GM19395 (cell line): ENCODE results near the gene KRT14.
"Not testable (repeated sequence)": the region's sequence is repeated elsewhere in the genome, so short reads cannot be mapped to it uniquely, and the experiment has no call there.

Experiments used
- ATAC-seq: cut with Tn5 transposase; IDR thresholded peaks from one replicate; pipeline ENCODE4 v1.9.1; 2021; ENCODE audit warnings: mild to moderate bottlenecking, moderate library complexity; ENCODE audit not compliant: unreplicated experiment

The KRT14 gene

GRCh38 chr17:41586863-41587495 is at the start of gene KRT14:
Gene KRT14, minus strand, starts transcription at chr17:41586895. Its CDS starts 61 bp downstream, at chr17:41586834.
- ATAC-seq: no peak

DNA sequence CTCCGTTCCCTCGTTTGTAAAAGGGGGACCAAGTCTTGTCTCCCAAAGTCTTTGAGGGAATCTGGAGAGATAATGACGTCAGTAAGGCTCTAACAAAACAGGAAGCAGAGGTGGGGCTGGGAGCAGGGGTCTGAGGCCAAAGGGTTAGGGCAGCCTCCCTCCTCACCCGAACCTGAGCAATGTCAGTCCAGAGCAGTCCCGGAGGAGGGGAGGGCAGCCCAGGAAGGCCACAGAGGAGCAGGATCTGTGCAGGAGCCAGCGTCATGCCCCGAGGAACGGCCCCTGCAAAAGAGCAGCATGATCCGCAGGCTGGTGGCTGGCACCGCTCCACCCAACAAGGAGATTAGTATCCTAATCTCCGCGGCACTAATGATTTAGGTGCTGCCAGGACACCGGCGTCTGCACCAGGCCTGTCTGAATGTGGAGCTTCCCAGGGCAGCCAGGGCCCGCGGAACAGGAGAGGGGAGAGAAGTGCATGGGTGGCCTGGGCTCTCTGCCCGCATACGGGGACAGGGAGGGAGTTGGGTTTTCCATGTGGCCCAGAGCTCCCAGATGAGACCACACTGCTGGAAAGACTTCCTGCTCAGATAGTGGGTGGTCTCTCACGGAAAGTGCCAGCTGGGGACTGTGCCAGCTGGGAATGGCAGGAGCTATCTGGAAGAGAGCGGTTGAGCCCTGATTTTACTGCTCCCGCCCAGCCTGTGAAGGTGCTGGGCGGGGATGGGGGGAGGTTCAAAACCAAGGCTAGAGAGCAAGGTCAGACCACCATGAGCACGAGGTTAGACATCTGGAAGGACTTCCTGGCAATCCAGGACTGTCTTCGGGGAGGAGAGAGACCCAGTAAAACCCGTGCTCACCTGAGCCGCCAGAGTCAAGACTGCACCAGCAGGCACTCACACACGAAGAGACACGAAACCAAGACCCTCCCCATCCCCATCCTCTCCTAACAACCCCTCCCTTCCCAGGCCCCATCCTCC is 48.7 kb upstream of the KRT14 start:
- no peak for ATAC-seq

DNA sequence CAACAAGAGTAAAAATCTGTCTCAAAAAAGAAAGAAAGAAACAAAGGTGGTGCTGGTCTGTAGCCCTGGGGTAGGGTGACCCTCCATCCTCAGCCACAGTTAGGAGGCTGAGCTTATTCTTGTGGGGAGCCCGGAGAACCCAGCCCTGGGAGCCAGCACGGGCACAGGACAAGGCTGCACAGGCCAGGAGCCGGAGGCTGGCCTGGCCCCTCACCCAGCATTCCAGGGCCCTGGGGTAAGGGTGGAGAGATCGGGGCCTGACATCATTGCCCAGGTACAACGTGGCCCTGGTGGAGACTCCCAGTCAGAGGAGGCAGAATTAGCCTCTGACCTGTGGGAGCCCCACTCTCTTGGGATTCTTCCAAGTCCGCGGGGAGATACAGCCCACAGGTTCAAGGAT is 47.9 kb upstream of the KRT14 start:
- no peak for ATAC-seq

DNA sequence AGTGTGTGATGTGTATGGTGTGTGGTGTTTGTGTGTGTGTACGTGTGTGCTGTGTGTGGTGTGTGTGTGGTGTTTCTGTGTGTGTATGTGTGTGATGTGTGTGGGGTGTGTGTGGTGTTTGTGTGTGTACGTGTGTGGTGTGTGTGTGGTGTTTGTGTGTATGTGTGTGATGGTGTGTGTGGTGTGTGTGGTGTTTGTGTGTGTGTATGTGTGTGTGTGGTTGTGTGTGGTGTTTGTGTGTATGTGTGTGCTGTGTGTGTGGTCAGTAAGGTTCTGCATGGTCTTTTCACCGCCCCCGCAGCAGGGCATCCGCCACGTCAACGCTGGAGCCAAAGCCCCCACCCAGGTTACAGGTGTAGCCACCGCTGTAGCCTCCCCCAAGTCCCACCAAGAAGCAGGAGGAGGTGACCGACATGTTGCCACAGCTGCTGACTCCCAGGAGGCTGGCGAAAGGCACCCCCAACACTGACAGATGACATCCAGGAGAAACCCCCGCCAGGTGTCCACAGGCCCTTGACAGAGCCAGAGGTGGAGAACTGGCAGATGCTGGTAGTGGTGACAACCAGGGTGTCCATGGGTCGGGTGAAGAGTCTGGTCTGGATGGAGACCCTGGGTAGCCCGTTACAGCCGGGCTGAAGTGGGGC is 47.0 kb upstream of the KRT14 start:
- no peak for ATAC-seq

- ATAC-seq: no peak
These were observed 45.9 kb upstream of the KRT14 start for GRCh38 chr17:41632482-41633105.

DNA sequence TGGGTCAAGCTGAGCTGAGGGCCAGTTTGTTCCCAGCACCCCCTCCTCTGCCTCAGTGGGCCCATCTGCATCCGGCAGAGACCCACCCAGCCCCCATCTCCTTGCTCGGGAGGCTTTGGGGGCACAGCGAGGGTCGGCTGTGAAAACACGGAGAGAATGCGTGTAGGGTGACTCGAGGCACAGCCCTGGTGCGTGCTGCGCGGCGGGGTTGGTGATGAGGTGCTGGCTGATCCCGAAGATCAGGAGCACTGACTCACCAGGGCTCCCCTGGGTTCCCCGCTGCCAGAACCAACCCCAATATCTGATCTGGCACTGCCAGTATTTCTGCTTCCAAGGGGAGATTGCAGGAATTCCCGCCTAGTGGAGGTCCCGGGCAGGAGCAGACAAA is 45.2 kb upstream of the KRT14 start:
- ATAC-seq: no peak

GRCh38 chr17:41631025-41631897 is 44.6 kb upstream of the KRT14 start:
- ATAC-seq: no peak

DNA sequence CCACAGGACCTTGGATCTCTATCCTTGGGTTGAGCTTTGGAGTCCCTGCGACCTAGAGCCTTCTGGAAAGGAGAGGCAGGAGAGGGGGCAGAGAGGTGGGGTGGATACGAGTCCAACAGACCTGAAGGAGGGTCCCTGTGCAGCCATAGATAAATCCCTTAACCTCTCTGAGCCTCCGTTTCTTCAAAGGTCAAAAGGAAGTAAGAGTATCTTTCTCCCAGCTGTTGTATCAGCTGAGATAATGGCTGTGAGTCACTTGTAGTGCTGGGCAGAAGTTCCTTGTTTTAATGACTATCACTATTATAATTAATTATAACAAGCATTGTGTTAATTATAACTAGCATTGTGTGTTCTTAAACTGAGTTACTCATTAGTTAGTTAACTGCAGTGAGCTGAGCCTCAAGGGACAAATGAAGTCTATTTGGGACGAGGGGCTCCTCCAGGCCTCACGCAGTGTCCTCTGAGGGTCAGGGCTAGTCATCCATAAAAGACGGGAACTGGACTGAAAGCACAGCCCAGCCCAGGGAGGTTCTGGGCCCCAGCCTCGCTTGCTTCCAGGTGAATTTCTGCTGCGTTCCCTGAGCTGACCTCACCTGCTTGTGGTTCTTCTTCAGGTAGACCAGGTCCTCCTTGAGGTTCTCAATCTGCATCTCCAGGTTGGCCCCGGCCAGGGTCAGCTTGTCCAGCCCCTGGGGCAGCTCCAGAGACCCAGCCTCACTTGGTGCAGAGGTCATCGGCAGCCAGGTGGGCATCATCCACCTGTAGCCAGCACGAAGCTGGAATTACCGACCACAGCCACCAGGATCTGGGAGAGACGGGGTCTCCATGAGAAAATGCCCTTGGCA is 43.4 kb upstream of the KRT14 start:
- ATAC-seq: no peak

DNA sequence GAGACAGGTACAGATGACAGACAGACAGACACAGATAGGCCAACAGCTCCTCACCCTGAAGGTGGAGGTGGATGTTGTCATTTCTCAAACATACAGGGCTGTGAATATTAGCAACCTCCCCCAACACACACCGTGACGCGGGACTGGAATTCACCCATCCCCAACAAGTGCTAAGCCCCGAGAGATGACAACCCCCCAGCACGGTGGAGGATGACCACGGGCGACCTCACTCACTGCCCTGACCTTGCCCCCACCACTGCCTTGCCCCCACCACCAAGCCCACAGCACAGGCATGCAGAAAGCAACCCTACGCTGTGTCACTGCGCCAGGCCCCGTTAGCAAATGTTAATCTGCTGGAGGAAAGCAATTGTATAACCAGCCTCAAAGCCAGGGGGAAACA is 42.6 kb upstream of the KRT14 start:
- no peak for ATAC-seq

DNA sequence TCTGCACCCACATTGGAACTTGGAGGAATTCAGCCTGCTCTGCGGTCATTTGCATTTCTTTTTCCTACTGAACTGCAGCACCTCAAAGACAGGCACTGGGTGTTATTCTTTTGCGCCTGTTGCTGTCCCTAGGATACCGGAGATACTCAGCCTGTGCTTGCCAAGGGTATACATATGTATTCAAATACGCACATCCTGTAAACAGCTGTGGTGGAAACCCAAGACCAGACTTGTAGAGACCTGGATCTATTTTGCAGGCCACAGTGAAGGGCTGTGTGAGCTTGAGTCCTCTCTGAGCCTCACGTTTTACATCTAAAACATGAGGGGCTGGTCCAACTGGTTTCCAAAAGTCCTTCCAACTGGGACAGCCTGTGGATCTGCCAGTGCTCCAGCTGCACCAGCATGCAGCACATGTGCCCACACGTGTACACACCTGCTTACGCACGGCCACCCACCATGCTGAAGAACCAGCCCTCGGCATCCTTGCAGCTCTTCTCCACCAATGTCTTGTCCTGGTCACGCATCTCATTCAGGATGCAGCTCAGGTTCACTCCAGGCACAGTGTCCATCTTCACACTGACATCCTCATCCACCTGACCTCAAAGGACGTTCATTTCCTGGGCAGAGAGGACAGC is 42.0 kb upstream of the KRT14 start:
- ATAC-seq: not testable (repeated sequence)

DNA sequence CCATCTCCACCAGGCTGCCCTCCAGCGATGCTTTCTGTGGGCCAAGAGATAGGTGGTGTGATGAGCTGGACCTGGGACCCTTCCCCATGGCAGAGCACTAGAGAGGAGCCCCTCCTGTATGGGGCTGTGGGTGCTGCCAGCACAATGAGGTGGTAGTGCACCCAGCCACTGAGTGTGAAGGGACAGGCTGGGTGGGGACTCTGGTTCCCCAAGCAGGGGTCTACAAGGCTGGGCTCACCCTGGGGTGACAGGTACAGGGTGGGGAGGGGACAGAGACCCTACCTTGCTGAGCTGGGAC is 41.3 kb upstream of the KRT14 start:
- not testable (repeated sequence) for ATAC-seq

- no peak for ATAC-seq
These were observed 40.8 kb upstream of the KRT14 start for GRCh38 chr17:41627316-41628072.

DNA sequence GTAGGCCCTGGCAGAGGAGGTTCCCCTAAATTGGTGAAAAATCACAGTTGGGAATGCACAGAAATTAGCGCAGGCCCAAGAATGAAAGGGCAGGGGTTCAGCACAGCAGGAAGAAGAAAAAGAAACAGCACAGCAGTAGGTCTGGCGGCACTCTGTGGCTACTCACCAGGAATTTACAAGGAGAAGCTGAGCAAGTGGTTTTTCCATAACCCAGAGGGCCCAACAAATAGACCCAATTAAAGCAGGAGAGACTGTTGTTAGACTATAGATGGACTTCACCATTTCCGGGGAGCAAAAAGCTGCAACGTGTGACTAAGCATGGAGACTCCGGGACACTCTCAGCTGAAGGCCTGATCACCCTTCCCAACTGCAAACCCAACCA is 40.2 kb upstream of the KRT14 start:
- ATAC-seq: not testable (repeated sequence)

- ATAC-seq: not testable (repeated sequence)
These were observed 39.6 kb upstream of the KRT14 start for GRCh38 chr17:41626028-41626913.

- ATAC-seq: no peak
These were observed 38.9 kb upstream of the KRT14 start for GRCh38 chr17:41625602-41626001.

GRCh38 chr17:41624208-41625101 is 37.8 kb upstream of the KRT14 start, which contains the start of gene KRT17:
Gene KRT17, minus strand, starts transcription at chr17:41624575. Its CDS starts 66 bp downstream, at chr17:41624509.
- ATAC-seq: no peak
